ENCODE measurements around the gene NTNG2. TPM values are rescaled to one million over a fixed set of nuclear protein-coding genes. Genes with fewer than 3 reads are reported as not detected.

The NTNG2 gene
- polyA plus RNA-seq, 4 donors: 0.17 to 0.64 (median 0.24) TPM

Other genes starting within 250 kb of the NTNG2 start
- 10 to 100 TPM; 21.9 to 22.3 (median 22.2) TPM for gene MED27, start 82.2 kb upstream of the NTNG2 start, polyA plus RNA-seq (ENCODE audit: insufficient read length in 4 of 4)
- gene SETX, start 192.9 kb downstream of the NTNG2 start, polyA plus RNA-seq (ENCODE audit: insufficient read length in 4 of 4): 10 to 100 TPM; 43.8 to 52.7 (median 46.4) TPM
- gene TTF1, start 244.8 kb downstream of the NTNG2 start, polyA plus RNA-seq (ENCODE audit: insufficient read length in 4 of 4): 10 to 100 TPM; 17.0 to 20.8 (median 20.3) TPM
- 1 to 10 TPM in 1 of 4 donors, under 1 TPM in 3; 0.79 to 2.0 (median 0.91) TPM for gene CFAP77, start 248.2 kb downstream of the NTNG2 start, polyA plus RNA-seq (ENCODE audit: insufficient read length in 4 of 4)

Data from right renal pelvis (tissue), 4 donors.